Endodermal cell (in vitro differentiated cells): ENCODE data around the gene GRB10. TPM values are rescaled to one million over a fixed set of nuclear protein-coding genes. Genes with fewer than 3 reads are reported as not detected.

Experiments used
- DNase-seq: peaks from one replicate; pipeline ENCODE4 v3.0.0-alpha.2; 2017
- H3K27ac ChIP-seq: 2 replicates; pipeline ENCODE4 v1.5.1; 2013; ENCODE audit warnings: mild to moderate bottlenecking, low read depth, low read length, moderate library complexity
- H3K27me3 ChIP-seq: 2 replicates; pipeline ENCODE4 v1.6.1; 2013; ENCODE audit warnings: mild to moderate bottlenecking, low read length, moderate library complexity; ENCODE audit not compliant: insufficient read depth, control insufficient read depth, poor library complexity, severe bottlenecking
- H3K36me3 ChIP-seq: 2 replicates; pipeline ENCODE4 v1.7.0; 2013; ENCODE audit warnings: mild to moderate bottlenecking, low read length, moderate library complexity; ENCODE audit not compliant: control insufficient read depth, insufficient read depth
- H3K4me1 ChIP-seq: one replicate; pipeline ENCODE4 v1.7.0; 2013; ENCODE audit warnings: low read length; ENCODE audit not compliant: control insufficient read depth, insufficient read depth
- H3K4me3 ChIP-seq: 2 replicates; pipeline ENCODE4 v1.5.1; 2013; ENCODE audit warnings: mild to moderate bottlenecking, low read length, moderate library complexity
- H3K9ac ChIP-seq: 2 replicates; pipeline ENCODE4 v1.6.1; 2013; ENCODE audit warnings: mild to moderate bottlenecking, low read length, moderate library complexity; ENCODE audit not compliant: poor library complexity, severe bottlenecking; ENCODE audit errors: extremely low read depth
- H3K9me3 ChIP-seq: 2 replicates; pipeline ENCODE4 v1.6.1; 2013; ENCODE audit warnings: mild to moderate bottlenecking, low read length, moderate library complexity; ENCODE audit not compliant: control insufficient read depth
- H3K27ac Mint-ChIP-seq: 2 replicates; pipeline ENCODE4 v1.8.0; 2020; ENCODE audit warnings: mixed read lengths
- H3K27me3 Mint-ChIP-seq: 2 replicates; pipeline ENCODE4 v1.8.0; 2021; ENCODE audit warnings: mild to moderate bottlenecking, mixed read lengths; ENCODE audit not compliant: insufficient read depth
- H3K36me3 Mint-ChIP-seq: 2 replicates; pipeline ENCODE4 v1.8.0; 2020; ENCODE audit warnings: low read depth, mixed read lengths
- H3K4me1 Mint-ChIP-seq: 2 replicates; pipeline ENCODE4 v1.8.0; 2020; ENCODE audit warnings: mixed read lengths
- H3K4me3 Mint-ChIP-seq: 2 replicates; pipeline ENCODE4 v1.8.0; 2020; ENCODE audit warnings: mild to moderate bottlenecking, moderate library complexity, mixed read lengths
- H3K9me3 Mint-ChIP-seq: 2 replicates; pipeline ENCODE4 v1.8.0; 2020; ENCODE audit warnings: mild to moderate bottlenecking, mixed read lengths
- WGBS, 2 experiments: methylation state at CpG; one replicate each; pipeline versions ENCODE4 v1.1.5 to v1.1.7; 2013; ENCODE audit warnings: missing lambda C conversion rate in 2 of 2, mixed read lengths in 1 of 2; ENCODE audit not compliant: insufficient coverage in 1 of 2, insufficient read length in 1 of 2; 5-methylcytosine and 5-hydroxymethylcytosine counted together
- total RNA-seq, 2 donors: library from RNA; stranded (reverse); fragmentation: NEBNext Ultra II Directional in 1 of 2; extraction: Animal tissue kit (Norgen Biotek cat#: 25700) in 1 of 2; gene quantifications; 2 replicates in 1 of 2; 3 replicates in 1 of 2; pipeline ENCODE4 v1.2.1, GENCODE V29; 2021
- TF ChIP-seq, protein P1 (sequence below): fragments of 200-600 bp; sonication (generic); conservative IDR thresholded peaks from 2 replicates; pipeline ENCODE4 v1.5.0; 2021; ENCODE audit warnings: antibody characterized with exemption, mild to moderate bottlenecking

The GRB10 gene
- total RNA-seq, 2 donors from 2014 or later, result 71.9 to 97.5 TPM

DNA sequence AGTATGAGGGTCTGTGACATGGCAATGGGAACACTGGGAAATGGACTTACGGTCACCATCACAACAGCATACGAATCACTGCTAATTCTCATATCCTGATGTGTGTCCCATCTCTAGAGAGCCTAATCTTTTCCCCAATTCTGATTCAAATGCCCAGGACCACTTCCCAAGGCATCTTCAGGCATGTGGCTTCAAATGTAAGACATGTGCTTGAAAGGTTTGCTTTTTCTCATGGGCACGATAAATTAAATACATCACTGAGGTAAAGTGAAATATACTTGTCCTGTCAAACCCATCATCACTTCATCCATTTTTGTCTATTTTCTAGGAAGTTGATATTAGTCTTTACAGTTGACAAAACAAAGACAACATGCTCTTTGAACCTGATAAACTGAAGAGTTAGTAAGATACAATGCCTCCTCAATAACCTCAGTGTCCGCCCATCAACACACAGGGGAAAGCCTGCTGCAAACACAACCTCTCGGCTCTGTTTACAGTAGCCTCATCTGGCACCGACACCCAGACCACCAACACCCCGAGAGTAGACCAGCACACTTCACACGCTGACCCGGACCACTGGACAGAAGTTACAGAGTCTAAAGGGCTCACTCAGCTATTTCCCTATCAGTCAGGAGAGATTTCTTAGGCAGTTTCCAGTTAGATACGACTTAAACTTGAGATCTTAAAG, 24.8 kb downstream of the GRB10 start:
- Mint-ChIP-seq H3K27ac (no peak overlapping the region), H3K9me3 (no peaks in the 10 kb centered on the region), H3K36me3 (peaks cover 29% of the 10 kb centered on the region), H3K27me3 (no peaks in the 10 kb centered on the region), H3K4me1 (peaks cover 3% of the 10 kb centered on the region), H3K4me3 (no peak overlapping the region)
- Histone ChIP-seq H3K9ac (no peak overlapping the region), H3K4me3 (no peak overlapping the region), H3K9me3 (no peaks in the 10 kb centered on the region), H3K27me3 (no peaks in the 10 kb centered on the region), H3K36me3 (peaks cover 78% of the 10 kb centered on the region), H3K4me1 (peaks cover 2% of the 10 kb centered on the region), H3K27ac (no peak overlapping the region)
- no peak for DNase-seq
- TF ChIP-seq, protein P1, sequence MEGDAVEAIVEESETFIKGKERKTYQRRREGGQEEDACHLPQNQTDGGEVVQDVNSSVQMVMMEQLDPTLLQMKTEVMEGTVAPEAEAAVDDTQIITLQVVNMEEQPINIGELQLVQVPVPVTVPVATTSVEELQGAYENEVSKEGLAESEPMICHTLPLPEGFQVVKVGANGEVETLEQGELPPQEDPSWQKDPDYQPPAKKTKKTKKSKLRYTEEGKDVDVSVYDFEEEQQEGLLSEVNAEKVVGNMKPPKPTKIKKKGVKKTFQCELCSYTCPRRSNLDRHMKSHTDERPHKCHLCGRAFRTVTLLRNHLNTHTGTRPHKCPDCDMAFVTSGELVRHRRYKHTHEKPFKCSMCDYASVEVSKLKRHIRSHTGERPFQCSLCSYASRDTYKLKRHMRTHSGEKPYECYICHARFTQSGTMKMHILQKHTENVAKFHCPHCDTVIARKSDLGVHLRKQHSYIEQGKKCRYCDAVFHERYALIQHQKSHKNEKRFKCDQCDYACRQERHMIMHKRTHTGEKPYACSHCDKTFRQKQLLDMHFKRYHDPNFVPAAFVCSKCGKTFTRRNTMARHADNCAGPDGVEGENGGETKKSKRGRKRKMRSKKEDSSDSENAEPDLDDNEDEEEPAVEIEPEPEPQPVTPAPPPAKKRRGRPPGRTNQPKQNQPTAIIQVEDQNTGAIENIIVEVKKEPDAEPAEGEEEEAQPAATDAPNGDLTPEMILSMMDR, result no peak
- WGBS, 2 experiments, result 95 to 100% methylated on average over 6 to 10 of the region's 10 CpGs

DNA sequence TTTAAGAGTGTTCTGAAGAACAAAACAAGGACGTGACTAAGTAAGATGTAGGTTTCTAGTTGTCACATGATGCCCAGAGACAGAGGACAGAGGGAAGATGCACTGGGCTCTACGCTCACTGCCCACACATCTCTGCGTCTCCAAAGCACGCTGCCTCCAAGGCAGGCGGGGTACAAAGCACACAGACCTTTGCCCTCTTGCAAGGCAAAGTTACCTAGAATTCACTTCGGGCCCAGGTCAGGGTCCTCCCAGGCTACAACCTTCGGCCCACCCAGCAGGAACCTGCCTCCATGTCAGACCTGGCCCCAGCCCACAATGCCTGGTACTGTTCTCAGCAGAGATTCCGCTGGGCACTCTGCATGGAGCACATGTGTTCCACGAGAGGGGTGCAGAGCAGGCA, 26.5 kb downstream of the GRB10 start:
- Histone ChIP-seq H3K27me3 (no peaks in the 10 kb centered on the region), H3K9me3 (no peaks in the 10 kb centered on the region), H3K9ac (no peak overlapping the region), H3K4me1 (peaks cover 2% of the 10 kb centered on the region), H3K27ac (no peak overlapping the region), H3K36me3 (peaks cover 85% of the 10 kb centered on the region), H3K4me3 (no peak overlapping the region)
- peaks cover 18% of the 10 kb centered on the region for H3K36me3 Mint-ChIP-seq
- no peaks in the 10 kb centered on the region for H3K27me3 Mint-ChIP-seq
- DNase-seq, result no peak
- WGBS, 2 experiments, result 96 to 100% methylated on average over 2 to 9 of the region's 9 CpGs
- TF ChIP-seq, protein P1, result no peak
- peaks cover 3% of the 10 kb centered on the region for H3K4me1 Mint-ChIP-seq
- H3K4me3 Mint-ChIP-seq, result no peak overlapping the region
- no peaks in the 10 kb centered on the region for H3K9me3 Mint-ChIP-seq
- H3K27ac Mint-ChIP-seq, result peak overlapping the region; percentile 75

DNA sequence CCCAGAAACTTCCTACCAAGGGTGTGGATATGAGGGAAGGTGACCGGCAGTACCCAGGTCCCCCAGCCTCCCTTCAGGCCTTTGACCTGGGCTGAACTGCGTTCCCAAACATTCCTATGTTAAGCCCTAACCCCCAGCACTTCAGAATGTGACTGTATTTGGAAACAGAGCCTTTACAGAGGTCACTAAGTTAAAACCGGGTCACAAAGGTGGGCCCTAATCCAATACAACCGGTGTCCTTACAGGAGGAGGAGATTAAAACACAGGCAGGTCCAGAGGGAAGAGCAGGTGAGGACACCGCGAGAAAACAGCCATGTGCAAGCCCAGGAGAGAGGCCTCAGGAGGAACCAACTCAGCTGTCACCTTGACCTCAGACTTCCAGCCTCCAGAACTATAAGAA, 28.0 kb downstream of the GRB10 start:
- Histone ChIP-seq H3K27me3 (no peaks in the 10 kb centered on the region), H3K9me3 (no peaks in the 10 kb centered on the region), H3K9ac (no peak overlapping the region), H3K4me1 (peaks cover 2% of the 10 kb centered on the region), H3K4me3 (no peak overlapping the region), H3K27ac (no peak overlapping the region), H3K36me3 (peaks cover 82% of the 10 kb centered on the region)
- Mint-ChIP-seq H3K4me3 (no peak overlapping the region), H3K36me3 (peaks cover 26% of the 10 kb centered on the region), H3K27me3 (no peaks in the 10 kb centered on the region), H3K9me3 (no peaks in the 10 kb centered on the region), H3K4me1 (peaks cover 3% of the 10 kb centered on the region), H3K27ac (no peak overlapping the region)
- TF ChIP-seq, protein P1, result no peak
- DNase-seq, result no peak
- 93 to 97% methylated on average over 3 to 6 of the region's 6 CpGs for WGBS, 2 experiments
